NCI-H1436 treated with DMSO at 0.1 percent for 48 hours (cell line): Measurements from ENCODE around the gene MEMO1.
"Not testable (repeated sequence)": the region's sequence is repeated elsewhere in the genome, so short reads cannot be mapped to it uniquely, and the experiment has no call there.

ENCODE experiments used
- DNase-seq: peaks from one replicate; lab custom pipeline; 2025; lab: John Stamatoyannopoulos, UW

The MEMO1 gene

DNA sequence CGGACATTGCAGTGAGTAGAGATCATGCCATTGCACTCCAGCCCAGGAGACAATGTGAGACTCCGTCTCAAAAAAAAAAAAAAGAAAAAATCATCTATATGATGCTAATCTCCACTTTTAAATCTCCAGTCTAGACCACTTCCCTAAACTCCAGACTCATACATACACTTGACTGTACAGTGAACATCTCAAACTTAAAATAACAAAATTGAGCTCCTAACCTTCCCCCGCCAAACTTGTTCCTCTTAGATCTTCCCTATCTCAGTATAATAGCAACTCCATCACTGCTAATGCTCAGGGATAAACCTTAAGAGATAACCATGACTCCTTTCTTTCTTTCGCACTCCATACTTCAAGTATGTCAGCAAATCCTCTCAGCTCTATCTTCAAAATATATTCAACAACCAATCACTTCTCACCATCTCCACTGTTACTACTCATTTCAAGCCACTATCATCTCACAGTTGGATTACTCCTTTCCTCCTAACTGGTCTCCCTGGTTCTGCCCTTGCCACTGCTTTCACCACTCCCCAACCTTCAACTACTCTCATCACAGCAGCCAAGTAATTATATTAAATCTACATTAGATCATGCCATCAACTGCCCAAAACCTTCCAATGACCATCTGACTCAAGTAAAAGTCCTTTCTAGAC lies 12.0 kb downstream of the MEMO1 start:
- DNase-seq, result no peak

- DNase-seq, result no peak
Measured at GRCh38 chr2:31997653-31998052, 13.2 kb downstream of the MEMO1 start.

GRCh38 chr2:31996571-31997150 lies 14.1 kb downstream of the MEMO1 start:
- DNase-seq, result no peak

DNA sequence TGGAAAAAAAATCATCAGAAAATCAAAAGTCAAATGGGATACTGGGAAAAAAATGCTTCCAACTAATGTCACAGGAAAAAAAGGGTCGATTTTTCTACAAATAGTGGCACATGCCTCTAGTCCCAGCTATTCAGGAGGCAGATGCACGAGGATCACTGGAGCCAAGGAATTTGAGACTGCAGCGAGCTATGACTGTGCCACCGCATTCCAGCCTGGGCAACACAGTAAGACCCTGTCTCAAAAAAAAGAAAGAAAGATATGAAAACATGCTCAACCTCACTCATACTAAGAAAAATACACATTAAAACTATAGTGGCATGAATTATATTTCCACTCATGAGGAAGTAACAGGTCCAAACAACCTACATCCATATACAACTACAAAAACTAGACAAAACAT lies 17.9 kb downstream of the MEMO1 start:
- DNase-seq, result no peak

DNA sequence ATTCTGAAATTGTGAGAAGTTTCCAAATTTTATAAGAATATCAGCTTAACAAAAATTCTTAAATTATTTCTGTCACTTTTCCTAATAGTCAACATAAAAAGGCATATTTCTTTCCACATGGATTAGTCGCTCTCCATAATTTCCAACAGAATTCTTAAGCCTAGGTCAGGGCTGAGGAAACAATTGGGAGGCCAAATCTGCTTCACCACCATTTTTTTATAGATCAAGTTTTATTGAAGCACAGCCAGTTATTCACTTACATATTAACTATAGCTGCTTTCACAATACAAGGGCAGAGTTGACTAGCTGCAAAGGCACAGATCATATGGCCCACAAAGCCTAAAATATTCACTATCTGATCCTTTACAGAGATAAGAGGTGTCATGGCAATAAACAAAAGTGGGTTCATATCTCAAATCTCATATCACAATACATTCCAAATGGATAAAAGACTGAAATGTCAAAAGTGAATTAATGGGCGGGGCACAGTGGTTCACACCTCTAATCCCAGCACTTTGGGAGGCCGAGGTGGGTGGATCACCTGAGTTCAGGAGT lies 18.7 kb downstream of the MEMO1 start:
- no peak for DNase-seq

DNA sequence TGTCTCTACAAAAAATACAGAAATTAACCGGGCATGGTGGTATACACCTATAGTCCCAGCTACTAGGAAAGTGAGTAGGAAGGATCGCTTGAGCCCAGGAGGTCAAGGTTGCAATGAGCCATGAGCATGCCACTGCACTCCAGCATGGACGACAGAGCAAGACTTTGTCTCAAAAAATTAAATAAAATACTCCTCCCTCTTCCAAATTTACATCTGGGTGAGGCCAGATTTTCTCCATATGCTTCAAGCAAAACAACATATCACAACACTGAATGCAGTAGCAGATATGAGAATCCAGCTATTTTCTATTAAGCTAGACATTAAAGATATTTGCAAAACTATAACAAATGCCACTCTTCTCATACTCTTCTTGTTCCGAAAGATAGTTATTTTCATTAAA lies 20.9 kb downstream of the MEMO1 start:
- DNase-seq, result no peak

GRCh38 chr2:31987454-31988220 lies 23.2 kb downstream of the MEMO1 start:
- DNase-seq, result no peak

DNA sequence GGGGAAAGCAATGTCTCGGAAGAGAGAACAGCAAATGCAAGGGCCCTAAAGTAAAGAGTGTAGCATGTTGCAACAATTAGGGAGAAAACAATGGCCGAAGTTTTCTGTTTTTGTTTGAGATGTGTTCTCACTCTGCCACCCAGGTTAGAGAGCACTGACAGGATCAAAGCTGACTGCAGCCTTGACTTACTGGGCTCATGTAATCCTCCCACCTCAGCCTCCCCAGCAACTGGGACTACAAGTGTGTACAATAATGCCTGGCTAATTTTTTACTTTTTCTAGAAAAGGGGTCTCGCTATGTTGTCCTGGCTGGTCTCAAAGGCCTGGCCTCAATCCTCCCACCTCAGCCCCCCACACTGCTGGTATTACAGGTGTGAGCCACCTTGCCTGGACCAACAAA lies 23.9 kb downstream of the MEMO1 start:
- no peak for DNase-seq

- no peak for DNase-seq
Measured at GRCh38 chr2:31983762-31984467, 26.9 kb downstream of the MEMO1 start.

GRCh38 chr2:31980674-31981356 lies 30.0 kb downstream of the MEMO1 start:
- DNase-seq, result no peak

GRCh38 chr2:31979956-31980355 lies 30.9 kb downstream of the MEMO1 start:
- DNase-seq, result no peak

GRCh38 chr2:31979018-31979417 lies 31.8 kb downstream of the MEMO1 start:
- no peak for DNase-seq

DNA sequence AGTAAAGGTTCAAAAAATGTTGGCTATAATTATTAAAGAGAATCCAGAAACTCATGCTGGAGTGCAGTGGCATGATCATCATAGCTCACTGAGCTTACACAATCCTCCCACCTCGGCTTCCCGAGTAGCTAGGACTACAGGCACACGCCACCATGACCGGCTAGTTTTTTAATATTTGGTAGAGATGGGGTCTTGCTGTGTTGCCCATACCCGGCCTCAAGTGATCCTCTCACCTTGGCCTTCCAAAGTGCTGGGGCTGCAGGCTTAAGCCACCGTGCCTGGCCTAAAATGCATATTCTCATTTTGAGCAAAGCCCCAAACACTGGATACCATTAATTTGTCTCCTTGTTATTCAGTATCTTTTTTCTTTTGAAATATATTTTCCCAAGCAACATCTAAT lies 32.4 kb downstream of the MEMO1 start:
- DNase-seq, result no peak

- DNase-seq, result no peak
Measured at GRCh38 chr2:31973665-31974064, 37.1 kb downstream of the MEMO1 start.

- DNase-seq, result no peak
Measured at GRCh38 chr2:31972059-31972458, 38.7 kb downstream of the MEMO1 start.

DNA sequence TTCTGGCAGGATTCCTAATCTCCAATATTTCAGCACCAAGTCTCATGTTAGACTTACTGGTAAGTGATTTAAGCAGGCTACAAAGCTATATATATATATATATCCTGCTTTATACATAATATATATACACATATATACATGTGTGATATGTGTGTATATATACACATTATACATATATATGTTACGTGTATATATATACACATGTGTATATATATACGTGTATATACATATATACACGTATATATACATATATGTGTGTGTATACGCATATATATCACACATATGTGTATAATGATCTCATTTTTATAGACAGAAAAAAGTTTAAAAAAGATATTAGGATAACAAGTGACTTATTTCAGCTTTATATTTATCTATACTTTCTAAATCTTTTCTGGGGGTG lies 41.6 kb downstream of the MEMO1 start:
- no peak for DNase-seq

DNA sequence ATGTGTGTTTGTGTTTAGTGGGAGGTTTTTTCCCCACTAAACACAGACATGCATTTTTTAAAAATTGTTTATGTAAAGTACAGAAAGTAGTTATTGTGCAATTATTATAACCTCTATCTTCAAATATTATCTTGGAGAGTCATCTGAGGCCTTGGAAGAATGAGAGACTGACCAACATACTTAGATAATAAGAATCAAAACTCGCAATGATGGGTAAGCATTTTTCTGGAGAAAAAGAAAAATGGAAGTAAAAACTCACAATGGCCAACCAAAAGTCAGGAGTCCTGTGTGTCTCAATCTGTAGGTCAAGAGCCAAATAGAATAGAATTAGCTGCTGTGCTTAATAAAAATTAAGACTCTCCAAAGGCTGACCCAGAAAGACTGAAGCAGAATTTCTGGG lies 43.0 kb downstream of the MEMO1 start:
- no peak for DNase-seq

- not testable (repeated sequence) for DNase-seq
Measured at GRCh38 chr2:31966402-31966801, 44.4 kb downstream of the MEMO1 start.

- no peak for DNase-seq
Measured at GRCh38 chr2:31965094-31965493, 45.7 kb downstream of the MEMO1 start.

- DNase-seq, result no peak
Measured at GRCh38 chr2:31962757-31963361, 47.9 kb downstream of the MEMO1 start.

DNA sequence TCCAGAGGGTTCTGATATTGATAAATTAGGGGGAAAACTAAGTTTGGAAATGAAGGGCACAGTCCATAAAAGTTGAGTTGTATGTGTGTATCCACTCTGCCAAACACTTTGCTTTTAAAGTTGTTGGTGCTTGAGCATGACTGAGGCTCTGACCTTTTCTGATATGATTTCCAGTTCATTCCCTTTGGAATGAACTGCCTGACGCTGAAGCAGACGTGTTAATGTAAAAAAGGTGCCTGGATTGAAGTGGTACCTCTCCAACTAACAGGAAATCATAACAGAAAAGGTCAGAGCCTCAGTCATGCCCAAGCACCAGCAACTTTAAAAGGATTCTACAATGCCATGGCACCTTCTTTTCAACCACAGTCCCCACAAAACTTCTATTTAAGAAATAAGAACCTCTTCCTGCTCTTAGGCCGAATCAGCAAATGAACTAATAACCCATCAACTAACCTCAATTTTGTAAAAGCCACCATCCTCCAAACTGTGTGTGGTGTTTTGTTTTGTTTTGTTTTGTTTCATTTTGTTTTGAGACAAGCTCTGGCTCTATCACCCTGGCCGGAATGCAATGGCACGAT lies 52.6 kb downstream of the MEMO1 start:
- no peak for DNase-seq
